ENCODE measurements around the gene ADPRS.

ADPRS gene

GRCh38 chr1:36112823-36113222, 24.1 kb downstream of the ADPRS start:
- DNase-seq, result no peak

DNA sequence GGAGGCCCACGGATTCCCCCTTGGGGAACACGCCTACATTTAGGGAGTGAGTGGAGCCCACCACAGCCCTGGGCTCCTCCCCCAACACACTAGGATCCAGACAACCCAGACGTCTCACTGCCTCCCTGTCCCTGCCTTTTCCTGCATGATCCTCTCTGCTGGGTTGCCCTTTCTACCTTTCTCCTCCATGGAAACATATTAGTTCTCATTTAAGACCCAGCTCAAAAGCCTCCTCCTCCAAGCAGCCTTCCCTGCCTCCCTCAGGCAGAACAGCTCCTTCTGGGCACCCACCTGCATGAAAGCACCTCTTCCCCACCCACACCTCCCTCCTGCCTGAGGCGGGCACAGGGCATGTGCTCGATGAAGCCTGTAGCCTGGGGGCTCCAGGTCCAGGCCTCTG, 25.7 kb downstream of the ADPRS start:
- no peak for DNase-seq

- DNase-seq, result no peak
Observed at GRCh38 chr1:36115200-36115669, 26.5 kb downstream of the ADPRS start.

DNA sequence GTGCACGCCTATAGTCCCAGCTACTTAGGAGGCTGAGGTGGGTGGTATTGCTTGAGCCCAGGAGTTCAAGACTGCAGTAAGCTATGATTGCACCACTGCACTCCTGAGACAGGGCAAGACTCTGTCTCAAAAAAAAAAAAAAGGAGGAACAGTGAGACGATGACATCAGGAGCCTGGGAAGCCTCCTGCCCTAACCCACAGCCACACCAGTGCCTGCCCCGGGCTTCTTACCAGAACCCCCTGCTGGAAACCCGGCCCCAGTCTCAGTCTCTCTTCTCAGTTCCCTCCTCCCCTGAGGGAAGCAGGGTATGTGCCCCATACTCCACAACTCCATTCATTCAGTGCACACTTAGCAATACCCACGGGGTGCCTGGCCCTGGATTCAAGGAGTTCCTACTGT, 27.2 kb downstream of the ADPRS start:
- DNase-seq, result no peak

DNA sequence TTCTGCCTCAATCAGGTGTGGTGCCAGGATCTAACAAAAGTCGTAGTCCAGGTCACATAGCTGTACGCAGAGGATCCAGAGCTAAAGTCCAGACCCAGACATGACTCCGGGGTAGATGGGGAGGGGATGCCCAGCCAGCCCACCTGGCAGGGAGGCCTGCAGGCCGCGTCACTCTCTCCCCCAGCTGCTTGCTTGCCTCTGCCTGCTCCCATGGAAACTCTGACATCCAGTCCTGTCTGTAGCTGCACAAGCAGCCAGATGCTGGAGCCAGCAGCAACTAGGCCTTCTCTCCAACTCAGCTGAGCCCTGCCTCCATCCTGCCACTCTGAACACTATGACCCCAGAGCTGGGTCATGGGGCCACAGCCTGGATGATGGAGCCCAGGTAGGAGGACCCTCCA, 28.2 kb downstream of the ADPRS start:
- DNase-seq, result no peak

DNA sequence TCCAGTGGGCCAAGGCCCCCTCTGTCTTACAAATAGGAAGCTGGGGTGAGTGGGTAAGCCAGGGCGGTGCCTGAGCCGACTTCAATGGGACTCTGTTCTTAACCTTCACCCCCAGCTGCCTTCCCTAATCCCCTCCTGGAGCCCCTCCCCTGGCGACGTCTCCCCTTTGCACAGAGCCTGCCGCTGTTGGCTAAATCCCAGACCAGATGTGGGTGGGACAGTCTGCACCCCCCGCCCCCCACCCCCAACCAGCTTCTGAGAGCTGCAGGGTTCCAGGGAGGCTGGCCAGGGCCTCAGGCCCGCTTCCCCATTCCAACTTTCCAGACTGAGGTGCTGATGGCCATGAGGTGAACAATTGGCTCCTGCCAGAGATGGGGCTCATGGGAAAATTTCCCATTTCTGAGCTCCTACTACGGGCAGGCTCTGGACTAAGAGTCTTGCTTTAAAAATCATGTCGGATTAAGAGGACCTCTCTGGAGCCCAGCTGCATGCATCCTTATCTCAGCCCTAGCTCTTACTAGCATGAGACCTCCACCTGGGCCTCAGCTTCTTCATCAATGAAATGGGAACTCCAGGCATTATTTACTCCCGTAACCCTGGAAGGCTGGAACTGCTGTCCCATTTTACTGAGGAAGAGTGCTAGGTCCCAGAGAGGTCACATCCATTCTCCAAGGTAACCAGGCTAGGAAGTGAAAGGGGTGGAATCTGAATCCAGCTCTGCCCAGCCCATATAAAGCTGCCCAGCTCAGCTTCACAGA, 29.9 kb downstream of the ADPRS start:
- no peak for DNase-seq

GRCh38 chr1:36119456-36119855, 30.8 kb downstream of the ADPRS start:
- no peak for DNase-seq

GRCh38 chr1:36122062-36123030, 33.7 kb downstream of the ADPRS start:
- DNase-seq, result no peak

DNA sequence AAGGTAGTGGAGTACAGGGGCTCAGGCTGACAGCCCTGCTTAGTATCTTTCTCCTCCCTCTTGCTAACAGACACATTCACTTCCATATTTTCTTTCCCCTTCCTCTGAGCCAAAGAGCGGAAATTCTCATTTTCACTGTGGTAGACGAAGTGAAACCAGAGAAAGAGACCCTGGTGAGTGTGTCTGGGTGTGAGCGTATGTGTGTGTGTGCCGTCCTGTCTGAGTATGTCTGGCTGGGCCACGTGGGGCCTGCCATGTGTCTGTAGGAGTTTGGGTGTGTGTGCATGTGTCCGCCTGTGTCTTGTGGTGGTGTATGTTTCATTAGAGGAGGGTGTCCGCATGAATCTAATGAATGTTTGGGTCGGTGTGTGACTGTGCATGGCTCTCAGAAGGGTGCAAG, 34.7 kb downstream of the ADPRS start:
- DNase-seq, result no peak

GRCh38 chr1:36124404-36125128, 35.9 kb downstream of the ADPRS start:
- DNase-seq, result no peak

GRCh38 chr1:36125129-36125991, 36.7 kb downstream of the ADPRS start, which contains the start of gene COL8A2:
COL8A2 (minus strand) TSS chr1:36125222; CDS start chr1:36100242, 24,980 bp downstream.
- DNase-seq, result no peak

DNA sequence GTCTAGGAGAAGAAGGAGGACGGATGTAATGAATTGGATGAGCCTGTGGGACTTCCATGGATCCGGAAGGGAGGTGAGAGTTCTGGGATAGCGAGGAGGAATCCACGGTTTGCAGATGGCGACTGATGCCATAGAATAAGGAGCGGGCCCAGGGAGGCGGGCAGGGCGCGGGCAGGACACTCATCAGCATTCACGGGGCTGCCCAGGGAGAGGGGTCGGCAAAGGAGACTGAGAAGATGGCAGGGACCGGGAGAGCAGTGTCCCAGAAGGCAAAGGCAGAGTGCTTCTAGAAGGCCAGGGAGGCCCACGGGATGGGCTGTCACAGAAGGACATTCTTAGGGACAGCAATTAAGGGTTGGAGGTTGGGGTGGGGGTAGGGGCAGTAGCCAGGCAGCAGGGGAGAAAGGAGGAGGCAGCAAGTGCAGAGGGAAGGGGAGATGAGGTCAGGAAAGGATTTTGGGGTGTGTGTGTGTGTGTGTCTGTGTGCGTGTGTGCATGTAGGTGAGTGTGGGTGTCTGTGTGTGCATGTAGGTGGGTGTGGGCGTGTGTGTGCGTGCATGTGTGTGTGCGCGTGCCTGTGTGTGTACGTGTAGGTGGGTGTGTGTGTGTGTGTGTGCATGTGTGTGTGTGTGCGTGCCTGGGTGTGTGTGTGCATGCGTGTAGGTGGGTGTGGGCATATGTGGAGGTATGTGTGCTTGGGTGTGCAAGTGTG, 37.5 kb downstream of the ADPRS start:
- no peak for DNase-seq

DNA sequence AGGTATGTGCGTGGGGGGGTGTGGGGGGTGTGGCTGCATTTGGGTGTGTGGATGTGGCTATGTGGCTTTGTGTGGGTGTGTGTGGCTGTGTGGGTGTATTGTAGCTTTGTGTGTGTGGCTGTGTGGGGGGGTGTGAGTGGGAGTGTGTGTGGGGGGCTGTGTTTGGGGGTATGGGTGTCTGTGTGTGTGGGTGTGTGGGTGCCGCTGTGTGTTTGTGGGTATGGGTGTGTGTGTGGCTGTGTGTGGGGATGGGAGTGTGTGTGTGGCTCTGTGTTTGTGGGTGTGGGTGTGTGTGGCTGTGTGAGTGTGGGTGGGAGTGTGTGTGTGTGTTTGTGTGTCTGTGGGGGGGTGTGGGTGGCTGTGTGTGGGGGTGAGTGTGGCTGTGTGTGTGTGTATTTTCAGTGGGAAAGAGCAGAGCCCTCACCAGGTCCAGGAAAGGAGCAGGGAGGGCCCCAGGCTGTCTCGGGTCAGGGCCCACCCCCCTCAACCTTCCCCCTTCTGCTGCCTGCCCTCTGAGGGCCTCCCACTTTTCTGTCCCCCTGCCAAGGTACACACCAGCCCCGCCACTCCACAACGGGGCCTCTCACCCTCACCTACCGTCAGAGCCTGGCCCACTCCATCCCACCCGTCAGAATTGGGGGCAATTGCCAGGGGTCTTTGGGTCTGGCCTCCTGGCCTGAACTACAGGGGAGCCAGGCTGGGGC, 38.3 kb downstream of the ADPRS start:
- no peak for DNase-seq

DNA sequence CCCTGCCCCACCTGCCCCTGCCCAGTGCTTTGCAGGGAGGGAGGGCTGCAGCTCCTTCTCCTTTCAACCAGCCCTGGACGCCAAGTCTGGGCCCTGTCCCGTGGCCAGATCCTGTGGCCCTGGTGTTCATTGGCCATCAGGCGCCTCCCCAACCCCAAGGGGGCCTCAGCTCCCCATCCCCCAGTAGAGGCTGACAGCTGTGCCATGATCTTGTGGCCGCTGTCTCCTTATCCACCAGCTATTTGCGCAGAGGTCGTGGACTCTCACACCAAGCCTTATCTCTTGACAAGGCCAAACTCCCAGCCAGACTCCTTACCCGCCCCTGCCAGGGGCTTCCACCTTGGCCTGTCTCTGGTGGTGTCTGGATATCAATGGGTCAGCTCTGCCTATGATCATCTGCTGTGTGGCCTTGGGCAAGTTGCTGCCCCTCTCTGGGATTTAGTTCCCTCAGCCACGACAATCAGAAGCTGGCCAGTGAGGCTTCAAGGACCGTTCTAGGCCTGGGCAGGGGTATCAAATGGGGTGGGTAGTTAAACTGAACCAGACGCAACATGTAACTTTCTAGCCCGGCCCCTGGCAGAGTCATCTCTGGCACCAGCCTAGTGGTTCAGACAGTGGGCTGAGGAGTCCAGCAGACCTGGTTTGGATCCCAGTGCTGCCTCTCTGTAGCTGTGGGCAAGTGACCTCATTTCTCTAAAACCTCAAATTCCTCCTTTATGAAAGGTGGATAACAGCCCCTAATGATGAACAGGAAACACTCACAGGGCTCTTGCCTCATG, 39.6 kb downstream of the ADPRS start:
- DNase-seq, result no peak

GRCh38 chr1:36128905-36129206, 40.2 kb downstream of the ADPRS start:
- DNase-seq, result no peak

- no peak for DNase-seq
Observed at GRCh38 chr1:36132029-36132428, 43.3 kb downstream of the ADPRS start.

- no peak for DNase-seq
Observed at GRCh38 chr1:36133484-36133883, 44.8 kb downstream of the ADPRS start.

DNA sequence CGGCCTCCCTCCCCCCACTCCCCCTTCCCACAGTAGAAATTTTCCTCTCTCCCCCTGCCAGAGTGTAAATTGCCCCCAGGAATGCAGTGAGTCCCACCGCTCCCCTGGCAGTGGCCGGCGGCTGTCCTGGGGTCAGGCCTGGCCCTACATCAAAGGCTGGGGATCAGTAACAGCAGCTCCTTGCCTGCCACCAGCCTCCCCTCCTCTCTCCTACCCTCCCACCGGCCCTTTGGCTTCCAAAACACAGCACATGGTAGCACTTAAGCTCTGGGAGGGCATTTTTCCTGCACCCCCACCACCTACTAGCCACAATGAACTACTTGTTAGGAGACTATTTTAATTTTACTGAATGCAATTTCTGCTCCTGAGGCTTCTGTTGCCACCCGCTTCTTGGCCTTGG, 45.3 kb downstream of the ADPRS start:
- no peak for DNase-seq

- DNase-seq, result no peak
Observed at GRCh38 chr1:36134505-36135329, 46.0 kb downstream of the ADPRS start.
